ENCODE results near the gene GMNN. TPM values are rescaled to one million over a fixed set of nuclear protein-coding genes. Genes with fewer than 3 reads are reported as not detected.
A peak's percentile ranks its signal among the peaks of the same experiment; 100 is the strongest.

Gene GMNN
- total RNA-seq, 1 donor from 2014 or later: 83.5 TPM

DNA sequence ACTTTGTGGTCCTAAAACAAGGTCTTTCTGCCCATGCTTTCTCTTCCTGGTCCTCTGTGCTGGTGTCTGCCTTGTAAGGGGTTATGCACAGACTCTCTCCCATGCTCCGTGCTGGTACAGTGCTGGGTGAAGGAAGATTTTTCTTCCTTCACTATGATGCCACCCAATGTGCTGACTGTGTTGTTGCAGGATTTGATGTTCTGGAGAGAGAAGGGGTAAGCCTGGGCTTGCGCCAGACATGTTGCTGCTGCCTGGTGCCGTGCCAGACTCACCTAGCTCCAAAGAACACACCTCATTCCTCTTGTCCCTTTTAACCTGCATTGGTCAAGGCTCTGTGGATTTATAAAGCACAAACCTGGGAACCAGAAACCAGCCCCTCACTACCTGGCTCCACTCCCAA, 52.4 kb downstream of the GMNN start:
- intact Hi-C loops (cut with micrococcal nuclease): no loop called here
- no peak for DNase-seq (ENCODE audit: low spot score)
- Mint-ChIP-seq H3K4me3 (no peak overlapping the region), H3K27me3 (ENCODE audit: insufficient read depth) (no peaks in the 10 kb centered on the region), H3K36me3 (ENCODE audit: low read depth) (peaks cover 59% of the 10 kb centered on the region), H3K4me1 (ENCODE audit: low read depth) (no peaks in the 10 kb centered on the region), H3K27ac (no peak overlapping the region), H3K9me3 (no peaks in the 10 kb centered on the region)

DNA sequence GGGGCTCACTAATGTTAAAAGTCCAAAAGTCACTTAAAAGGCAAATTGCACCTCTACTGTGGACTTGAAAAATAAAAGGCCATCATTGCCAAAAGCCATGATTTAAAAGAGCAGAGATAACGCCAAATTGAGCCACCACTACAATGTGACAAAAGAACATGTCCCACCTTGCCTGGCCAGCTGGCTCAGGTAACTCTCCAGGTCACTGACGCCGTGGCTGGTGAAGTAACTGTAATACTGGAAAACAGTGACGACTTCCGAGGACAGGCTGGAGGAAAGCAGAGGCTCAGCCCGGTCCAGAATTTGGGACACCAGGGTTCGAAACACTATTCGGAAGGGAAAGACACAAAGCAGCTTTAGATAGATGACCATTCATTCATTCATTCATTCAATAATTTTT, 53.2 kb downstream of the GMNN start:
- Mint-ChIP-seq H3K27me3 (ENCODE audit: insufficient read depth) (no peaks in the 10 kb centered on the region), H3K27ac (no peak overlapping the region), H3K9me3 (no peaks in the 10 kb centered on the region), H3K36me3 (ENCODE audit: low read depth) (peaks cover 66% of the 10 kb centered on the region), H3K4me1 (ENCODE audit: low read depth) (no peaks in the 10 kb centered on the region), H3K4me3 (no peak overlapping the region)
- no peak for DNase-seq (ENCODE audit: low spot score)
- intact Hi-C loops (cut with micrococcal nuclease): no loop called here

DNA sequence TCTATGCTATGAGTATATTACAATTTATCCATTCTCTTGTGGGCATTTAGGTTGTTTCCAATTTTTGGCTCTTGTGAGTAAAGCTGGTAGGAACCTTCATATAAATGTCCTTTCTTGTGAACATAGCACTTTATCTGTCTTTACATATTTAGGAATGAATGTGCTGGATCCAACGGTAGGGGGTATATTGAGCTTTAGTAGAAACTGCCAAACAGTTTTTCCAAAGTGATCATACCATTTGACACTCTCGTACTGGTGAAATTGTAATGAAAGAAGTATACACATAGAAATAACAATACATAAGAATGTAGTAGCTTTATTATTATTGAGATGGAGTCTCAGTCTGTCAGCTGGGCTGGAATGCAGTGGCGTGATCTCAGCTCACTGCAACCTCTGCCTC, 54.9 kb downstream of the GMNN start:
- intact Hi-C loops (cut with micrococcal nuclease): no loop called here
- no peak overlapping the region for H3K27ac Mint-ChIP-seq

DNA sequence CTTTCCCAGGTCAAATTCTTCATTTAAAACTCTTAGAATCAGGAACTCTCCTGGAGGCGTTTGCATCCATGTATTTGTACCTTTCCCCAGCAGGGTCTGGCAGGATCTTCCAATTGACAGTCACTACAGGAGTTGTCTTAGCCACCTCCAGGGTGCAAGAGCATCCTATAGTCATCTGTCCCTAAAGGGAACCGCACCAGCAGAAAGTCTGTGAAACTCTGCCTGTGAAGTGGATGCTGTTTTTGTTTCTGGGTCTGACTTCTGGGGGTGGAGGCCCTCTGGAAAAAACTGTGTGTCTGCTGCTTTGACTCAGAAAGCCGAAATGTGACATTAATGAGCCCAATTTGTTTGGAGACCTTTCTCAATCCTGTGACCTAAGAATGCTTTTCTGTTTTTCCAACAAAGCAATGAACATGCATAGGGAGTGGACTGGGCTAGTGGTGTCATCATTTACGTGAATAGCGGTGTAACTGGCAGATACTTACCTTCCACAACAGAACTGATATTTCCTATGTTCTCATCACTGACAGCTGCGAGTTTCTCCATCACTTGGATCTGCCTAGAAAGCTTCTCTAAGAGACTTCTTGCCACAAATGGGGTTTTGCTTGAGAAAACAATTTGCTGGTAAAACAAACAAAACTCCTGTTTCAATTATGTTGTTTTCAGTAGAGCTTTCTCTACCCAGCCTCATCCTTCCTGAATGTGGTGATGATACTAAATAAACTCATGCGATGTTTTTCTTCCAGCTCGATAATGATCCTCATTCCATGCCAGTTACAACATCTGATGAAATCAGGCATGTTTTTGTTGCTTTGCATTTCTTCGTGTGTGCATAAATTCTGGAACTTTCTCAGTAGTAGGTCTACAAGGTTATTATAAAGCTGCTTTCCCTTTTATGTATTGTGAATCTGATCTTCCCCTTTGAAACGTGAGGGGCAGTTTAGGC, 57.3 kb downstream of the GMNN start:
- Mint-ChIP-seq H3K27me3 (ENCODE audit: insufficient read depth) (no peaks in the 10 kb centered on the region), H3K4me3 (no peak overlapping the region), H3K36me3 (ENCODE audit: low read depth) (peaks cover 63% of the 10 kb centered on the region), H3K9me3 (no peaks in the 10 kb centered on the region), H3K27ac (peak overlapping the region; percentile 62), H3K4me1 (ENCODE audit: low read depth) (peaks cover 20% of the 10 kb centered on the region)
- no peak for DNase-seq (ENCODE audit: low spot score)
- intact Hi-C loops (cut with micrococcal nuclease): no loop called here

More for the DNA sequence above, 54.9 kb downstream of the GMNN start:
- H3K27me3 Mint-ChIP-seq (ENCODE audit: insufficient read depth): no peaks in the 10 kb centered on the region
- no peaks in the 10 kb centered on the region for H3K9me3 Mint-ChIP-seq
- peaks cover 10% of the 10 kb centered on the region for H3K4me1 Mint-ChIP-seq (ENCODE audit: low read depth)
- H3K36me3 Mint-ChIP-seq (ENCODE audit: low read depth): peaks cover 65% of the 10 kb centered on the region
- no peak overlapping the region for H3K4me3 Mint-ChIP-seq
- DNase-seq (ENCODE audit: low spot score): no peak

DNA sequence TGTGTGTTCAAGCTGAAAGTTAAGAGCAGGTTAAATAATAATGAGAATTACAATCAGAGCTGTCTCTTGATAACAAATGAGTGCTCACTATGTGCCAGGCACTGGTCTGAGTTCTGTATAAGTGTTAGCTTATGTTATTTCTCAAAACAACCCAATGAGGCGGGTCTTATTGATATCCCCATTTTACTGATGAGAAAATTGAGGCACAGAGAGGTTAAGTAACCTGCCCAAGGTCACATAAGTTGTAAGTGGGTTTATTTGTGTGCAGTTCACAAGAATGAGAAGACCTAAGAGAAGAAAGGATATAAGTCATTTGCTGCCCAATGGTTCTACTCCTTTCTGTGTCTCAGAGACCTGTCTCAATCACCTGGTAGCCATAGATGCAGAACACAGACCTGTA, 58.1 kb downstream of the GMNN start:
- H3K27me3 Mint-ChIP-seq (ENCODE audit: insufficient read depth): no peaks in the 10 kb centered on the region
- peaks cover 20% of the 10 kb centered on the region for H3K4me1 Mint-ChIP-seq (ENCODE audit: low read depth)

DNA sequence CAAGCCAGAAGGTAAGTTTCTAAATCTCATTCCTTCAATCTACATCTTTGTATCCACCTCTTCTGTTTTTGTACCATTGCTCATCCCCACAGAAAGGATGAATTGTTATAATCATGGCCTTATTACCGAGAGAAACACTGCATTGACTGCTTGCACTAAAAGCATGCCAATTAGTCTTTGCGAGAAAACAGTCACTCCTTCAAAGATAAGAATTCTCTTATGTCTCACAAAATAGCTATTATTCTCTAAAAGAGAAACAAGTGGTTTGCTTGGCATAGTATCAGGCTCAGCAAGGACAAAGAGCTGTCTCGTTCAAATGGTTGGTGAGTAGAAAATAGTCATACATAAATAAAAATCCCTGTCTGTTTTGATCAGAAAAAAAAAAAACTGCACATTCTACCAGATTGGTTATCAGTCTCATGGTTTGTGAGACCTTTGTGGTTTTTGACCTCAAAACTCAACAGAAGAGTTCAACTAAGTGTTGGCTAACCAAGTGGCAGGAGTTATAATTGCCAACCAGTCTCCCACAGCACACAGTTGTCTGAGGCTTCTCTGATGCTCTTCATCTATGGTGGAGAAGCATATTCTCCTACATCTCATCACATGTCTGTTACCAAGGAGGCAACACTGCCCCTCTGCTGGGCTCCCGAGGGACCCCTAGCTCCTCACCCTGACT, 59.1 kb downstream of the GMNN start:
- H3K9me3 Mint-ChIP-seq: no peaks in the 10 kb centered on the region
- no peak for DNase-seq (ENCODE audit: low spot score)
- peaks cover 25% of the 10 kb centered on the region for H3K4me1 Mint-ChIP-seq (ENCODE audit: low read depth)
- intact Hi-C loops (cut with micrococcal nuclease): no loop called here
- H3K27ac Mint-ChIP-seq: peak overlapping the region; percentile 61
- peaks cover 58% of the 10 kb centered on the region for H3K36me3 Mint-ChIP-seq (ENCODE audit: low read depth)
- no peak overlapping the region for H3K4me3 Mint-ChIP-seq
- H3K27me3 Mint-ChIP-seq (ENCODE audit: insufficient read depth): no peaks in the 10 kb centered on the region

More for the DNA sequence above, 58.1 kb downstream of the GMNN start:
- Mint-ChIP-seq H3K4me3 (no peak overlapping the region), H3K27ac (peak overlapping the region; percentile 62), H3K36me3 (ENCODE audit: low read depth) (peaks cover 58% of the 10 kb centered on the region), H3K9me3 (no peaks in the 10 kb centered on the region)
- DNase-seq (ENCODE audit: low spot score): no peak
- intact Hi-C loops (cut with micrococcal nuclease): no loop called here

Other genes starting within 250 kb of the GMNN start
- not detected in 2 replicates for gene KIAA0319, start 128.7 kb upstream of the GMNN start, total RNA-seq
- 46.1 and 47.4 TPM in 2 replicates for gene TDP2, start 108.0 kb upstream of the GMNN start, total RNA-seq
- gene ACOT13, start 107.9 kb upstream of the GMNN start, total RNA-seq: 27.0 and 27.4 TPM in 2 replicates
- 109 TPM in 2 replicates for gene C6orf62, start 55.8 kb upstream of the GMNN start, total RNA-seq
- gene ARMH2, start 24.0 kb downstream of the GMNN start, total RNA-seq: not detected in 2 replicates
- 30.8 and 31.1 TPM in 2 replicates for gene RIPOR2, start 161.0 kb downstream of the GMNN start, total RNA-seq